ENCODE data around the gene SNX27. TPM values are rescaled to one million over a fixed set of nuclear protein-coding genes. Genes with fewer than 3 reads are reported as not detected.

The SNX27 gene
- total and polyA plus RNA-seq, 2 experiments from 2014 or later: 40.6 to 59.7 TPM

GRCh38 chr1:151585622-151586021, 26.2 kb upstream of the SNX27 start:
- Histone ChIP-seq H3K36me3 (ENCODE audit: insufficient read depth) (no peaks in the 10 kb centered on the region), H4K20me1 (replicated peaks; ENCODE audit: insufficient read depth) (no peaks in the 10 kb centered on the region), H3K27ac (ENCODE audit: low read depth) (no peak overlapping the region), H3K4me1 (ENCODE audit: insufficient read depth) (0 out of 2 replicates have a peak, but pooled peaks cover 5% of the 10 kb centered on the region), H2AFZ (no peak overlapping the region), H3K9me2 (ENCODE audit: insufficient read depth) (no peaks in the 10 kb centered on the region), H3K79me2 (replicated peaks; ENCODE audit: insufficient read depth) (no peaks in the 10 kb centered on the region), H3K4me2 (no peak overlapping the region), H3K4me3 (no peak overlapping the region), H3F3A (replicated peaks; ENCODE audit: low read depth) (no peaks in the 10 kb centered on the region), H3K27me3 (ENCODE audit: insufficient read depth) (no peaks in the 10 kb centered on the region)
- Mint-ChIP-seq H3K27me3 (ENCODE audit: insufficient read depth, low read depth, poor library complexity) (peaks cover 2% of the 10 kb centered on the region), H3K27ac (peak overlapping the region; percentile 38; the same call in 1 of the 2 replicates), H3K36me3 (ENCODE audit: low read depth) (no peaks in the 10 kb centered on the region), H3K4me3 (no peak overlapping the region), H3K4me1 (peaks cover 6% of the 10 kb centered on the region), H3K9me3 (peaks cover 3% of the 10 kb centered on the region; the same call in 2 of the 3 replicates)
- no peak for TF ChIP-seq POLR2AphosphoS5 (IDR thresholded peaks at IDR 0.05; ENCODE audit: low read depth)
- no peak for TF ChIP-seq ETS1 (IDR thresholded peaks at IDR 0.05)
- TF ChIP-seq JUNB (IDR thresholded peaks at IDR 0.05; ENCODE audit: unreplicated experiment): no peak
- no peak for TF ChIP-seq STAT1 (IDR thresholded peaks at IDR 0.05; ENCODE audit: unreplicated experiment)
- no peak for TF ChIP-seq ZNF331 (CRISPR knock-in tag; IDR thresholded peaks at IDR 0.05; ENCODE audit: low read depth)
- TF ChIP-seq EZH2 (IDR thresholded peaks at IDR 0.05; ENCODE audit: low read depth, unreplicated experiment): no peak
- TF ChIP-seq CTCF (conservative IDR thresholded peaks at IDR 0.05; ENCODE audit: low read depth in 2 of 2): no peak
- TF ChIP-seq CREB1 (CRISPR knock-in tag; IDR thresholded peaks at IDR 0.05; ENCODE audit: low read depth): no peak
- no peak for TF ChIP-seq ZNF114 (CRISPR knock-in tag; IDR thresholded peaks at IDR 0.05)
- no peak for TF ChIP-seq EZH2phosphoT487 (IDR thresholded peaks at IDR 0.05; ENCODE audit: unreplicated experiment)
- TF ChIP-seq REST (IDR thresholded peaks at IDR 0.05; ENCODE audit: unreplicated experiment): no peak
- TF ChIP-seq NANOG (IDR thresholded peaks at IDR 0.05; ENCODE audit: borderline replicate concordance): no peak
- DNase-seq (ENCODE audit: low spot score) (no peak), ATAC-seq (no peak)
